Karpas-422 (cell line): ENCODE results near the gene NLGN1. TPM values are rescaled to one million over a fixed set of nuclear protein-coding genes. Genes with fewer than 3 reads are reported as not detected.

ENCODE experiments used
- DNase-seq: peaks from one replicate; pipeline ENCODE4 v3.0.0-alpha.2; 2015
- H2AFZ ChIP-seq: fragments of 200-600 bp; sonication (generic); 2 replicates; pipeline ENCODE4 v1.6.1; 2014; ENCODE audit warnings: antibody characterized with exemption, low read length, mixed read lengths
- H3K27ac ChIP-seq: fragments of 200-600 bp; sonication (generic); 2 replicates; pipeline ENCODE4 v1.5.1; 2014; ENCODE audit warnings: mild to moderate bottlenecking, low read length, moderate library complexity
- H3K27me3 ChIP-seq: fragments of 200-600 bp; sonication (generic); 2 replicates; pipeline ENCODE4 v1.6.1; 2014; ENCODE audit warnings: low read length, mixed read lengths
- H3K36me3 ChIP-seq: fragments of 200-600 bp; sonication (generic); 2 replicates; pipeline ENCODE4 v1.6.1; 2014; ENCODE audit warnings: low read length, mixed read lengths; ENCODE audit not compliant: insufficient read depth
- H3K4me1 ChIP-seq: fragments of 200-600 bp; sonication (generic); 2 replicates; pipeline ENCODE4 v1.6.1; 2014; ENCODE audit warnings: mild to moderate bottlenecking, low read length, mixed read lengths
- H3K4me2 ChIP-seq: fragments of 200-600 bp; sonication (generic); 2 replicates; pipeline ENCODE4 v1.6.1; 2014; ENCODE audit warnings: low read length, low read depth, mild to moderate bottlenecking; ENCODE audit not compliant: poor library complexity, severe bottlenecking
- H3K4me3 ChIP-seq: fragments of 200-600 bp; sonication (generic); 2 replicates; pipeline ENCODE4 v1.5.1; 2014; ENCODE audit warnings: mild to moderate bottlenecking, antibody characterized with exemption, low read length, mixed read lengths
- H3K79me2 ChIP-seq: fragments of 200-600 bp; sonication (generic); 2 replicates; pipeline ENCODE4 v1.6.1; 2014; ENCODE audit warnings: mild to moderate bottlenecking, low read length, mixed read lengths
- H3K9ac ChIP-seq: fragments of 200-600 bp; sonication (generic); 2 replicates; pipeline ENCODE4 v1.6.0; 2014; ENCODE audit warnings: low read length
- H3K9me2 ChIP-seq: fragments of 200-600 bp; sonication (generic), shearing (Covaris generic); replicated peaks from 2 replicates; pipeline ENCODE4 v1.6.0; 2014; ENCODE audit warnings: mild to moderate bottlenecking, low read length, moderate library complexity; ENCODE audit not compliant: insufficient read depth
- H3K9me3 ChIP-seq: fragments of 300-700, 200-600 bp; sonication (generic); 2 replicates; pipeline ENCODE4 v1.6.1; 2014; ENCODE audit warnings: low read length, mixed read lengths
- H4K20me1 ChIP-seq: fragments of 200-600 bp; sonication (generic); 2 replicates; pipeline ENCODE4 v1.6.1; 2014; ENCODE audit warnings: mild to moderate bottlenecking, antibody characterized with exemption, low read length, low read depth; ENCODE audit not compliant: insufficient read depth
- total RNA-seq: library from RNA; depleted of rRNA; stranded (reverse); fragments of >200 nt; shearing (Covaris generic); gene quantifications from 2 replicates; pipeline ENCODE4 v1.2.3, GENCODE V29; 2014; ENCODE audit warnings: low replicate concordance

The NLGN1 gene
- total RNA-seq, 1 experiment from 2014 or later = not detected

DNA sequence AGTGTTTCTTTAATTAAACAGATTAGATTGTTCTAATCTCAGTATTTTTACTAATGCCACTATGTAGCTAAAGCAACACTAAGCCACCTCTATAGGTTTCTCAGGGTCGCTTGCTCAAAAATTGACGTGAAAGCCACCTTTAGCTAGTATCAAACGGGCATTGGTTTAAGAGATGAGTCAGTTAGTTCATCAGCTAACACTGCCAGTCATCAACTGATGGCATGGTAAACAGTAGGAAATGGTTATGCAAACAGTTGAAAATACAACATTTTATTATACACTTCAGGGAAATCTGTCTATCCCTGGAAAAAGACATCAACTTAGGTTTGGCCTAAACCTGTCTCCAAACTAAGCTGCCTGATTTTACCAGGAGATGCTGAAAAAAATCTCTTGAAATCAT, 879.3 kb downstream of the NLGN1 start:
- Histone ChIP-seq H4K20me1 (no peaks in the 10 kb centered on the region), H3K4me1 (no peaks in the 10 kb centered on the region), H3K9ac (no peak overlapping the region), H3K36me3 (no peaks in the 10 kb centered on the region), H3K27ac (no peak overlapping the region), H3K9me2 (no peaks in the 10 kb centered on the region), H3K4me2 (no peak overlapping the region), H3K79me2 (no peaks in the 10 kb centered on the region), H3K27me3 (no peaks in the 10 kb centered on the region), H3K9me3 (peaks cover 24% of the 10 kb centered on the region), H3K4me3 (no peak overlapping the region), H2AFZ (no peak overlapping the region)
- DNase-seq = no peak

DNA sequence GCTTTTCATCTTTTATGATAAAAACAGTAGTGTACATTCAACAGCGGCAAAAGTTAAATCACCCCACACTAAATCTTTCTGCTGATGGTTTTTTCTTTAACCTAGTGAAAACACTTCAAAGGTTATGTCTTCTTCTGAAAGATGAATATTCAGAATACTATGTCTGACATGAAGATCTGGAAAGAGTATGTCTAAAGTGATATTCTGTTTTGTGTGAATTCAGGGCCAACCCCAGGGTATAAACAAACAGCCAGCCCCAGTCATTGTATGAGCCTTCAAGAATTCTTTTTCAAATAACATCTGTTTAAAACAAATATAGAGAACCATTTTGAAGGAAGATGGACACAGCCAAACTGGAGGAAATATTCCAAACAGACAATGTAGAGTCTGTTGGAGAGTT, 880.5 kb downstream of the NLGN1 start:
- H3K4me3 ChIP-seq = no peak overlapping the region

DNA sequence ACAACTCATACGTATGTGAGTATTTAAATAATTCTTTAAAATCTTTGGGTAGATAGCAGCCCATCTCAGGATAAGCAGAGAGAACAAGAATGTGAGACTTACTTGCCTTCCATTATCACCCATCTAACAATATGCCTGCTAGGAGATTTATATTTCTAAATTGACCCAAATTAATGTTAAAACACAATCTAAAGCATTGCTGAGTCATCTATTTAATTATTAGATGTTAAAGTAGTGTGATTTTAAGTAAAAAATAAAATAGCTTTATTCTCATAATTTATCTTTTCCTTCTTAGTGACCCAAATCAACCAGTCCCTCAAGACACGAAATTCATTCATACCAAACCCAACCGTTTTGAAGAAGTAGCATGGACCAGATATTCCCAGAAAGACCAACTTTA, 882.6 kb downstream of the NLGN1 start:
- Histone ChIP-seq H3K9me3 (peaks cover 29% of the 10 kb centered on the region), H3K79me2 (no peaks in the 10 kb centered on the region), H3K27ac (no peak overlapping the region), H3K9ac (no peak overlapping the region), H3K4me1 (no peaks in the 10 kb centered on the region), H3K4me3 (no peak overlapping the region), H3K9me2 (no peaks in the 10 kb centered on the region), H3K36me3 (no peaks in the 10 kb centered on the region), H4K20me1 (no peaks in the 10 kb centered on the region), H3K27me3 (no peaks in the 10 kb centered on the region), H3K4me2 (no peak overlapping the region), H2AFZ (no peak overlapping the region)
- no peak for DNase-seq

More for the DNA sequence above, 880.5 kb downstream of the NLGN1 start:
- Histone ChIP-seq H3K9me3 (peaks cover 25% of the 10 kb centered on the region), H3K9ac (no peak overlapping the region), H3K4me2 (no peak overlapping the region), H3K9me2 (no peaks in the 10 kb centered on the region), H3K36me3 (no peaks in the 10 kb centered on the region), H2AFZ (no peak overlapping the region), H3K27ac (no peak overlapping the region), H3K4me1 (no peaks in the 10 kb centered on the region), H4K20me1 (no peaks in the 10 kb centered on the region), H3K27me3 (no peaks in the 10 kb centered on the region), H3K79me2 (no peaks in the 10 kb centered on the region)
- no peak for DNase-seq

DNA sequence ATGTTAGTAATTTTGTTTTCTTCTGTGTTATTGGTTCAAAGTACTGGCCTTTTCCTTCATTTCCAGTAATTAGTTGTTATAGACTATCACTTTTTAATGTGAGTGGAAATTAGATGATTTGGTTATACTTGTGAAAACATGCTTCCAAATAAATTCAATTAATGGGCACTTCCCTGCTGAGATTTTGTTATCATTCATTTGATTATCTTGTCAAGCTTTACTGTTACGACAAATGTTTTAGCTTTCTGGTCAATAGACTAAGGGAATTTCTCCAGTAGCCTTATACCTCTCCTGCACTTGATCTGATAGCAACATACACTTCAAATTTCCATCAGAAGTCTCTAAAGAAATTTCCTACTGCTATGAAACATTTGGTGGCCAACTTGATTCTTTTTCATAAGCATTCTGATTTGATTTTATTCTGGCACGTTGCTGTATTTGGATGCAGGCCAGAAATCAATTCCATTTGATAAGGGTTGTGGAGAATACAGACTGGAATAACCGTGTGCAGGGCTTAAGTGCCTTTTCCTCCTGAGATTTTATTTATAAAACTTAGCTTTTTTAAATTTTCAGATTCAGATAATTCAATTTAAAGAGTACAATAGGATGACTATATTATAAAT, 887.8 kb downstream of the NLGN1 start:
- Histone ChIP-seq H3K9ac (no peak overlapping the region), H3K4me2 (no peak overlapping the region), H4K20me1 (no peaks in the 10 kb centered on the region), H3K27ac (no peak overlapping the region), H3K79me2 (no peaks in the 10 kb centered on the region), H3K4me1 (no peaks in the 10 kb centered on the region), H3K36me3 (no peaks in the 10 kb centered on the region), H3K4me3 (no peak overlapping the region), H2AFZ (no peak overlapping the region), H3K9me3 (peaks cover 25% of the 10 kb centered on the region), H3K27me3 (no peaks in the 10 kb centered on the region), H3K9me2 (no peaks in the 10 kb centered on the region)
- DNase-seq = no peak

- H3K9me2 ChIP-seq = no peaks in the 10 kb centered on the region
- H3K4me2 ChIP-seq = no peak overlapping the region
- H2AFZ ChIP-seq = no peak overlapping the region
- H3K9me3 ChIP-seq = peaks cover 20% of the 10 kb centered on the region
- no peaks in the 10 kb centered on the region for H3K27me3 ChIP-seq
- no peak for DNase-seq
- no peak overlapping the region for H3K4me3 ChIP-seq
- H3K4me1 ChIP-seq = no peaks in the 10 kb centered on the region
- H3K79me2 ChIP-seq = no peaks in the 10 kb centered on the region
- no peaks in the 10 kb centered on the region for H4K20me1 ChIP-seq
- no peaks in the 10 kb centered on the region for H3K36me3 ChIP-seq
- H3K27ac ChIP-seq = no peak overlapping the region
- H3K9ac ChIP-seq = no peak overlapping the region
These were observed 890.2 kb downstream of the NLGN1 start for GRCh38 chr3:174287705-174288104.

GRCh38 chr3:174294616-174295015, 897.1 kb downstream of the NLGN1 start:
- Histone ChIP-seq H3K36me3 (no peaks in the 10 kb centered on the region), H3K4me3 (no peak overlapping the region), H3K9ac (no peak overlapping the region), H3K9me3 (peaks cover 5% of the 10 kb centered on the region), H2AFZ (no peak overlapping the region), H3K27me3 (no peaks in the 10 kb centered on the region), H3K79me2 (no peaks in the 10 kb centered on the region), H4K20me1 (no peaks in the 10 kb centered on the region), H3K9me2 (no peaks in the 10 kb centered on the region), H3K4me1 (no peaks in the 10 kb centered on the region), H3K27ac (no peak overlapping the region), H3K4me2 (no peak overlapping the region)
- no peak for DNase-seq

GRCh38 chr3:174295306-174296092, 898.0 kb downstream of the NLGN1 start:
- Histone ChIP-seq H3K36me3 (no peaks in the 10 kb centered on the region), H3K9me3 (peaks cover 8% of the 10 kb centered on the region), H3K9me2 (no peaks in the 10 kb centered on the region), H3K9ac (no peak overlapping the region), H3K4me3 (no peak overlapping the region), H3K27me3 (no peaks in the 10 kb centered on the region), H3K4me1 (no peaks in the 10 kb centered on the region), H3K4me2 (no peak overlapping the region), H4K20me1 (no peaks in the 10 kb centered on the region), H2AFZ (no peak overlapping the region), H3K79me2 (no peaks in the 10 kb centered on the region), H3K27ac (no peak overlapping the region)
- DNase-seq = no peak

DNA sequence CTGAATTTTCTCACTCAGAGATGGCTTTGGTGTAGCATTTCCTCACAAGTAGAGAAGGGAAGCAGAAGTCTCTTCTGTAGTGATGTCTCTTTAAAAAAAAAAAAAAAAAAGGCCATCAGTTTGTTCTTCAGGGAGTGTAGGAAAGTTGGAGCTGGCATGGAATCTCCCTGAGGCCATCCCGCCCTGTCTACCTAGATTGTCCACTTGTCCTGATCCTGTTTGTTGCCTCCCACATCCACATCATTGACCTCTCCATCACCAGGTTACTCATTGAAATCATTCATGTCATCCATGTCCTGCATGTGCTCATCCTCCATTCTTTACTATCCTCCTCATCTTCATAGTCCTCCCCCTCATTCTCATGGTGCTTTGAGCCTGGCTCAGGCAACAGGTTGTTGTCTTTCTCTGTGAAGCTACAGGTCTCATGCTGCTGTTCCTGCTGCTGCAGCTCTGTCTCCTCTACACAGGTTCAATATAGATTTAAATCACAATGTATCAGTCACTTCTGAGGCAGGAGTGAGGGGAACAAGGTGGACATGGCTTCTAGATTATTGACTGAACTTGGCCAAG, 905.3 kb downstream of the NLGN1 start:
- Histone ChIP-seq H3K4me2 (no peak overlapping the region), H3K27ac (no peak overlapping the region), H3K4me1 (no peaks in the 10 kb centered on the region), H3K27me3 (no peaks in the 10 kb centered on the region), H3K4me3 (no peak overlapping the region), H2AFZ (no peak overlapping the region), H3K9me2 (no peaks in the 10 kb centered on the region), H3K9ac (no peak overlapping the region), H3K36me3 (no peaks in the 10 kb centered on the region), H3K79me2 (no peaks in the 10 kb centered on the region), H3K9me3 (peaks cover 10% of the 10 kb centered on the region), H4K20me1 (no peaks in the 10 kb centered on the region)
- DNase-seq = no peak
